Amniotic stem cell (primary cell): ENCODE results near the gene LRP2.
A peak's percentile ranks its signal among the peaks of the same experiment; 100 is the strongest.

Experiments
- DNase-seq: peaks from one replicate; lab custom pipeline; 2025; lab: John Stamatoyannopoulos, UW

The LRP2 gene

DNA sequence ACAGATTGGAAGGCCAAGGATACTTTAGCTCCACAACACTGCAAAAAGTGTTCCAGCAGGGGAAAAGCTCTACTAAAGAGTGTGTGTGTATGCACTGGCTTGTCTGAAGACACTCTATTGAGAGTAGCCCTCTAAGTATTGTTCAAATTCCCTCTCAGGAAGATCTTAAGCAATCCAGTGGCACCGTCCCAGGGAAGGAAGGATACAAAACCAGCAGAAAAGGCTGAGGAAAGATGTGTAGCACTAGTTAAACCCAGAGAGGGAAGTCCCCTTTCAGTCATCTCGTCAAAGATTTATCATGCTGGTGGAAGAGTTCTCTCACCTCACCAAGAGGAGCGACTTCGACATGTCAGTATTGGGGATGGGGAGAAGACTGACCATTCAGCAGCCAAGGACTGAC, 242.5 kb downstream of the LRP2 start:
- DNase-seq: no peak

DNA sequence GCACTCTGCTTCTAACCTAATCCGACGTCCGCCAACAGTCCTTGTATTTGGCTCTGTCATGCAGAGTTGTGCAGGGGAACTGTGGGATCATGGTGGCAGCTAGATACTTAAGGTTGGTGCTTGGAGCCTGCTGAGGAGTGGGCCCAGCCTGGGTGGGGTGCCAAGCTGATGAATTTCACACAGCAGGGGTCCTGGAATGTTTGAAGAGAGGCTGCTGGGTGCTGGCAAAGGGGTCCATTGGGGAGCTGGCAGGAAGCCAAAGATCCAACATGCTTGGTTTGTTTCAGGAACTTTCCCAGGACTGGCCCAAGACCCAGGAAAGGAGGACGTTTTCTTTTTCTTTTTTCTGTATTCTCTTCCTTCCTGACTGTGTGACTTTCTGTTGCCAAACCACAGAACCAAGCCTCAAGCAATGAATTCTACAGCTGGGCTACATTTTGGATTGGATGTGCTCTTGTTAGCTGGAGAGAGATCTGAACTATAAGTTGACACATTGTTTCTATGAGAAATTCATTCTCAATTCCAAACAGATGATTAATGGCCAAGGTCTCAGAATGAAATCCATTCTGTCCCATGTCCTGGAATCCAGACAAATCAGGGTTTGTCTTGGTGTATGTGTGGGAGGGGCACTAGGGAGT, 243.1 kb downstream of the LRP2 start:
- DNase-seq: no peak

DNA sequence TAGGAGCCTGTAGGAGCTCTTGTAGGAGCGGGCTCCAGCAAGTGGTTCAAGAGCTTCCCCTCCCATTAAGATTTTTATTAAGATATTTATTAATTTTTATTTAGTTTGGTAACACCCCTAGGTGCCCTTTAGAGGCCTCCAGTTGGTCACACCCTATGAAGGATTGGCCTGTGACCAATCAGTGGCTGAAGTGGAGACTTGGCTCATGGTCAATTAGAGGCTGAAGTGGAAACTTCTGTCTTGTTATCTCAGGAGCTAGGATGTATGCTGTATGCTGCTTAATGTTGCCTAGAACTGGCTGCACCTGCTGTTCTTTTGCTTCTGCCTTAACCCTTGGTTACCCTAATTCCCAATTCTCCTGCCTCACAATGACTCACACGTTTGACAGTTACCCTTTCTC, 244.3 kb downstream of the LRP2 start:
- no peak for DNase-seq

DNA sequence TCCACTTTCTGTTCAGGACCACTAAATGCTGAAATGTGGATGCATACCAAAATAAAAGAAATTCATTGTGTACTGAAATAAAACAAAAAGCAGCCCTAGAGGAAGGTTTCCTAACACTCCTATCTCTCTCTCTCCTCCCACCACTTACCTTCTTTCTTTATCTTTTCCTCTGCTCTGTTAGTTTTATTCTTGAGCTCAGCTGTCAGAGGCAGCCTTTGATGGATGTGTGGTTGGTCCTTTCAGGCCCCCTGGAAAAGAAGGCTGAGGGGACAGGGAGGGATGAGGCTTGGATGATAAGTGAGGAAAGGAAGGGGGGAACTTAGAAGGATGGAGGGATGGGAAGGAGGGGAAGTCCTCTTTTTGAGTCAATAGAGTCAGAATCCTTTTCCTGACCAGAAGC, 245.3 kb downstream of the LRP2 start:
- no peak for DNase-seq

DNA sequence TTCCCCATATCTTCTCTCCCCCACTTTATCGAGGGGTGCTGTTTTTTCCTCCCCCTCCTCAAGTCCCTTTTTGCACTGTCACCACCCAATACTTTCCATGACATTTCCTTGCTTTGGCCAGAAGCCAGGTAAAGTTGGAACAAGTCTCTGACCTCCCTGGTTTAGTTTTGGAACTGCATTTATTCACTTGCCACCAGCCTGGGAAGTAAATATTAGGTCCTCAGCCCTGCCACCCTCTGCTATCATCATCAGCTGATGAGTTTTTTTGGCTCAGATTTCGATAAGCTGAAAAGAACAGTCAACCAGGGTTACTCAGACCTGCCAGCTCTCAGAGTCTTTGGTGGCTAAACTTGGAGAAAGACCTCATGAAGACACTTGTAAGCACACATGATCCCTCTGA, 246.0 kb downstream of the LRP2 start:
- no peak for DNase-seq

DNA sequence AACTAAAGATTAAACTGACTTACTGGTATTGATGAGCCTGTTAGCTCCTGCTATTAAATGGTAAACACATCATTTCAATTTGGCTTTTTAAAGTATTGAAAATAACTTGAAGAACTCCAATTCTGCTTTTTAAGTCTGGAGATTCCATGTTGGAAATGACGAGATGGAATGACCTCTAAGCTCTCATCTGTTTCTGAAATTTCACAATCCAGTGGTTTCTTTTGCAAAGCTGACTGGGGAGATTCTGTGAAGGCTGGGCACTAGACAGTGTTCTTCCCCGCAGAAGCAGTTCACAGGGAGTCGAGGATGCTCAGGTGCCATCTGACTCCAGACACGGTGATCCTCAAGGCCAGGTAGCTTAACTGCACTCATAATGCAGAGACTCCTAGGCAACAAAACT, 248.3 kb downstream of the LRP2 start:
- no peak for DNase-seq

DNA sequence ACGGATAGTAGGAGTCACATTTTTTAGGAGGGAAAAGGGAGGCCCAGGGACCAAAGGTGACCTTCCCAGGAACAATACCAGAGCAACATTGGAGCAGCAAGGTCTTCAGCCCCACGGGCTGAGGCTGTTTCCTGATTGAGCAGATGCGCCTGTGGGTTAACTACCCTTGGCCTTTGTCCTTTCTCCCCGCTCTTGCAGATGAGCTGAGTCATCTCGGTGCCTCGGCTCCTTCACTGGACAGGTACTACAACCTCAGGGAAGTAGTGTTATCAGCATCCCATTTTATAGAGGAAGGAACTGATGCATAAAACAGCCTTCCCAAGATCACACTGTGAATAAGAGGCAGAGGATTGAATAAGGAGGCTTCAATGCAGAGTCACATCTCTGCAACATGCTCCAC, 249.5 kb downstream of the LRP2 start:
- no peak for DNase-seq

DNA sequence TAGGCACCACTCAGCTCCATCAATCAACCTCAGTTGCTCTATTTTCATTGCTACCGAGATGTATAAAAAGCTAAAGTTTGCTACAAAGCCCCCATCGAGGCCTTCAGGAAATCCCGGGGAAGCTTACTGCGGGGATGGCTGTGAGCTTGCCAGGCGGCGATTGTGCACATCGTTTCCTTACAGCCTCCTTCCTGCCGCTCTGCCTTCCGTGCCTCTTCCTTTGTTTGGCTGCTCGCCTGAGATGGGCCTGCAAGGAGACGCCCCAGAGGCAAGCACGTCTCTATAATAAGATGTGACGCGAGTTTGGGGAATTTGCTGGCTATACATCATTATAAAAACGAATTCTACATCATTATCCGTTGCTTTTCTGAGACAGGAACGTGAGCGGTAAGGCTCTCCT, 251.4 kb downstream of the LRP2 start:
- no peak for DNase-seq

DNA sequence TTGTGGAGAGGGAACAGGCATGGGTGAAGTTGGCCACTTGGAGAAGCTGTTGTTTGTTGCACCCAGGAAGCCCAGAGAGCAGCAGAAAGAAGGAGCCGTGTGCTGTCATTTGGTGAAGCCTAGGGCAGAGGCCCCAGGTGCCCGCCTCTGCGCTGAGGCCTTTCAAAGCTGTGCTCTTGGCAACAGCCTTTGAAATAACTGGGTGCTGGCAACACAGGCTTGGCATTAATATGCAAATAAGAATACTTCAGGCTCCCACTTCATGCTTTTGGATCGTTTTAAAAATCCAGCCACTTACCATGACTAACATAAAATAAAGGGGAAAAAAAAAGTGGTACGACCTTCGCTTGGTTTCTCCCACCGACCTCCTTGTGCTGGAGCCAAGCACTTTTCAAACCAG, 251.9 kb downstream of the LRP2 start:
- no peak for DNase-seq

DNA sequence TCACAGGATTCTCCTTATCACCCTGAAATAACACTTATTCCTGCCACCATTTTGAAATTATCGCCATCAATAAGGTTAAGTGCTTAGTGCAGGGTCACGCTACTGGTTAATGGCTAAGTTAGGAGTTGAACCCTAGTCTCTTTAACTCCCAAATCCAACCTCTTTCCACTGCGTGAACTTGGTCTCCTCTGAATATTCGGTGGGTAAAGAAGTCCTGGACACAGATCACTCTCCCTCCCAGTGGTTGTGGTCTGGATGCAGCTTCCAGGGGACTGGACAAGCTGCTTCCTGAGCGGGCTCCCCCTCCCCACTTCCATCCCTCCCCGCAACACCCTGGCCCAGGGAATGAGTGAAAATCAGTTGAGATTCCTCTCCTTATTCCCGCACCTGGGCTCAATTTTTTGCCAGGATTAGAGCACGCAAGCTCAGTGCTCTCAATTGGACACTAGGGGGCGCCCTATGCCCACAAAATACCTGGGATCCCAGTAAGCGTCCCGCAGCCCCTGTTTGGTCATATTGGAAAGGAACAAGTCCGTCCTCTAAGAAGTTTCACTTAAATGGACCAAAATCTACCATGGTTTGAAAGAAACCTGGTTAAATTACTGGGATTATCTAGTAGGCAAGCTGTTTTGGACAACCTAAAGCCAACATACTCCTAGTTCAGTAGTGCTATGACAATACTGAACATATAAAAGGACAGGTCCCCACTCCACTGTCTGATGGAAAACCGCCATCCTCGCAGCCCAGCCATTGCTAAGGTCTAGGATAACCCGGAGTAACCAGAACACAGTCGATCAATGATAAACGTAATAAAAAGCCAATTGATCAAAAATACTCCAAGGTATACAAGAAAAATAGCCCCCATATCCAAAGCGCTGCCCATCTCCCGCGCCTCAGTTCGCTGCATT, 252.6 kb downstream of the LRP2 start:
- DNase-seq: peak; percentile 52

DNA sequence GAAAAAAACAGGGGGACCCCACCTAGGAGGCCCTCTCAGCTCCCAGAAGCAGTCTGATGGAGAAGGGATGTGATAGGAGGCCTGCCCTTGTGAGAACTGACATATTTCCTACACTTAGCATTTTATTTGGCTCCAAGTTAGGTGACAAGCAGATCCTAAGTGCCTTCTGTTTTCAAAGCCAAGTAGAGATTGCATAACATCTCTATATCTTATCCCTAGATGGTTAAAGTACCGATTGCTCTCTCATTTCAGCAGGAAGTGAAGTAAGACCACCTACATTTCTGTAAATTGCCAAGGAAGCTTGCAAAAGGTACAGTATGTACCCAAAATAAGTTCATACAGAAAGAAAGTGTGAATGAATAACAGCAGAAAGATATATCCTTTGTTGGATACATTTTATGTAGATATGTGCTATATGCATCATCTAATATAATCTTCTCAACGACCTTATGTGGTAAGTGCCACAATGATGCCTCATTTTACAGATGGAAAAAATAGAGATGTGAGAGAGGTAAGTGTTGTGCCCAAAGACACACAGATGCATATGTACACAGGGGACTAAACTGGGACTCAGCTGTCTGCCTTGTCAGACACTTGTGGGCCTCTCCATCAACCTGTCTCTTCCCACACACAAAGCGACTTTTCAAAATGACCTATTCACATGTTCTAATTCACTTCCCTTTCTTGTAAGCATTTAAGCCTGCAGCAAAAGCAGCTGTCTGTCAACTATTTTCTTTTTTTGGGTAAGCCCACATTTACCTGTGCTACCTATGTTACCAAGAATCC, 254.0 kb downstream of the LRP2 start:
- no peak for DNase-seq

DNA sequence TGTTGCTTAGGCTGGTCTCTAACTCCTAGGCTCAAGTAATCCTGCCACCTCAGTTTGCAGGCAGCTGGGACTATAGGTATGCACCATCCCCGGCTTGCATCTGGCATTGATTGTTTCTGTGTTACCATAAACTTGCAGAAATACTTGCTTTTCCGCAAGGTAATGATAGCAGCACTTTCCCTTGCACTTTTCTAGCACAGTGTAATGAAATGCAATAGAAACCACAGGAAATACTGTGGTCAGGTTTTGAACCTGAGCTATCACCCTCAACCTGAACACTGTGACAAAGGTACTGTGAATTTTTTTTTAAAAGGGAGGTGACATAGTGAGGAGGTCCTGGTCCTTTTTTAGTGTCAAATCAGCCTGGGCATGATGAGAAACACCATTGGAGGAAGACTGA, 254.7 kb downstream of the LRP2 start:
- DNase-seq: no peak

DNA sequence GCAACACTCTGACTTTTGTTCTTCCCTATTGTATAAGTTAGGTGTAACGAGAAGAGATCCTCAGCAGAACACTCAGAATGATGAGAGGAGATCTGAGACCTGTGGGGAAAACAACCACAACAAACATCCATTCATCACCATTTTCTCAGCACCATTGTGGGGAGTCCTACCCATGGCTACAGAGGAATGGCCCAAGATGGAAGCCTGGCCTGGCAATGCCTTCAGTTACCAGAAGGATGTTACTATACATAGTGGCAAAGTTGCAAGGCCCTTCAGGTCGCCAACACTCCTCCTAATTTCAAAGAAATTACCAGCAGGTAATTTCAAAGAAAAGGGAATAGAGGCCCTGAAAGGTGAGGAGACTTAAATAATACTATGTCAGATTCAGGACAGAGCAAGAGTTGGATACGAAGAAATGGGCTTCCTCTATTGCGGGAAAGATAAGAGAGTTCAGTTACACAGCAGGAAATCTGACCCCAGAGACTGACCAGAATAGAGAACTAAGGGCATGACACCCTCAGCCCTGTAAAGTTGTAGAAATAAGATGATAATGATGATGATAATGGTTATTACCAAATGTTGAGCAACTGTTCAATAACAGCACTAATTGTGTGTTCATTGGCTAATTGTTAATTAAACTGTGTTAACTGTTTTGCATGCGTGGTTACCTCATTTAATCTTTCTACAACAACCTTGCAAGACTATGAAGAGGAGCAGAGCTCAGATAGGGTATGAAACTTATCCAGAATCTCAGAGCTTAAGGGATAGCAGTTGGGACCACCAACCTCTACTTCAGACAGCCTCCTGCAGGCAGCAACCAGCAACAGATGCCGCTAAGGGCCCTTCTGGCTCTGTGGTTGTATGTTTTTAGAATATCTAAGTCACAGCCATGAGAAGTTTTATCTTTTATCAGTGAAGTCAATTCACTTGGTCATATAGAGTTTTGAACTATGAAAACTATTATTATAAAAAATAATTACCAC, 255.5 kb downstream of the LRP2 start:
- DNase-seq: no peak

DNA sequence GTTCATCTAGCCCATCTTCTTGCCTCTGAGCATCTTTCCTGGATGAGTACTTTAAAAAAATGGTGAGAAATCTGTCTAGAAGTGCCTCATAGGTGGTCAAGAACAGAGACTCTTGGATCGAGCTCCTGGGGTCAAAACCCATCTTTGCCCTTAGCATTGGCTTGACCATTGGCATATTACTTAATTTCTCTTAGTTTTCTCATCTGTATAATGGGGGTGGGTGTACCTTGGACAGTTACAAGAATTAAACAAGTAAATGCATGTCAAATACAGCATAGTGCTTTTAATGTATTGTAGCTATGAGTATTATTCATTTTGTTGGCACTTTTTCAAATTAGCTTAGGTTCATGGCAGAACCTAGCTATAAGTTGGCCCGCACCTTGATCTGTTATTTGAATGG, 256.2 kb downstream of the LRP2 start:
- DNase-seq: no peak

DNA sequence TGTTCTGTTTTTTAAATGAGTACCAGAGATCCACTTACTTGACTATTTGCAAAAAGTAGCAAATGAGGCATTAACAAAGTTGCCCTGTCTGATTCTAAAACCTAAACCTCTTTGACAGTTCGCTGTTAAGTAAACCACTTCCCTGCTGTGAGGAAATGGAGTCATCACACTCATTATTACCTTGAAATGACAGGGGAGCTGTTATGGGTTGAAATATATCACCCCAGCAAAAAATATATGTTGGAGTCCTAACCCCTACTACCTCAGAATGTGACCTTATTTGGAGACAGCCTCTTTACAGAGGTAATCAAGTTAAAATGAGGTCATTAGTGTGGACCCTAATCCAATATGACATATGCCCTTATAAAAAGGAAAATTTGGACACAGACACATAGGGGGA, 256.9 kb downstream of the LRP2 start:
- DNase-seq: no peak

DNA sequence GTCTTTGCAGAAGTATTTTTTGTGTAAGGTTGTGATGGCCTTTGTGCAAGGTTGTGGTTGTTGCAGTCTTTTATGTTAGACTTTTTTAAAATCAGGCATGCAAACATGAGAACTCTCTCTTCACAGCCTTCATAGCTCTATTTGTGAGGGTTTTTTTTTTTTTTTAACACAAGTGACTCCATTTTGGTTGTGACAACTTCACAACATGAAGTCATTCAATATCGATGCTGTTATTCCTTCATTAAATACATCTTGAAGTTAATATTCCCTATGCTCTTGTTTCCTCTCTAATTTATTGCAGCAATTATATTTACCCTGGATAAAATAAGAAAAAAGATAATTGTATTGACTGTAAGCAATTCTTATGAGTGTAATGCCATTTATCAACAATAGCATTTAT, 257.5 kb downstream of the LRP2 start:
- no peak for DNase-seq

DNA sequence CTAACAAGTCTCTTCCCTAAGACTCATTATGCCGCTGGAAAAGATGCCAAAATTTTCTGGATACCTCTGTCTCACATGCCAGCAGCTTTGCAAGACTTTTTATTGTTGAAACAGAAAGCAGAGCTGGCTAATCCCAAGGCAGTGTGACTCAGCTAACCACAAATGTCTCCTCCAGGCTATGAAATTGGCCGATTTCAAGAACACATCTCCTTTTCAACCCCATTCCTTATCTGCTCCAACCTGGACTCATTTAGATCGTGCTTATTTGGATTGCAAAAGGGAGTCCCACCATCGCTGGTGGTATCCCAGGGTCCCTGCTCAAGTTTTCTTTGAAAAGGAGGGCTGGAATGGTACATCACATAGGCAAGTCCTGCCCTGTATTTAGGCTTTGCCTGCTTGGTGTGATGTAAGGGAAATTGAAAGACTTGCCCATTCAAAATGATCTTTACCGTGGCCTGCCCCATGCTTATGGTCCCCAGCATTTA, 266.7 kb downstream of the LRP2 start:
- peak; percentile 52 for DNase-seq

DNA sequence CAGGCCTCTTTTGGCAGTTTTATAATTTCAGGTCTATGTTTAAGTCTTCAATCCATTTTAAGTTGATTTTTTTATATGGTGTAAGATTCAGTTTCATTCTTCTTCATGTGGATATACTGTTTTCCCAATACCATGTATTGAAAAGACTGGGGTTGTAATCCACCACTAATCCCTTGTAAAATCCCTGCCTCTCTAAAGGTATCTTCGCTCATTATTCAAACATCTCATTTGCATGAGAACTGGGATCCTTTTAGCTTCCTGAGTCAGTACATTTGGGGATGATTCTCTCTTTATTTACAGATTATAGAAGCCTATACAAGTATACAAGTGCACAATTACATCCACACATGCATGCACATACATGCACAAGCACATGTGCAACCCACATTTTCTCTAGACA, 267.7 kb downstream of the LRP2 start:
- DNase-seq: no peak

DNA sequence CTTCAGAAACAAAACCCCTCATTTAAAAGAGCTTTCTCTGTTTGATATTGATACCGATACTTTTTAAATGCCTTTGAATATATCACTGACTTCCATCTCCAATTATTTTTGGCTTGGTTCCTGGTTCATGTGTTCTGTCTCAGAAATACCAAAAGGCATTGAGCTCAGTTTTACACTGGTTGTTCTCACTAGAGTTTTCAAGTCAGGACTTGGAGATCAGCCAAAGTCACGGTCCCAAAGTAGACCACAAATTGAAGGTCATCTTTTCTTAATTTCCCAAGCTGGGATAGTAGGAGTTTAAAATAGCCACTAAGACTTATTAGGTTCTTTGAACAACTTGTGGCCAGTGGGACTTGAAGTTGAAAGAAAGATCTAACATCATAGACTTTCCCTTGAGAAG, 268.8 kb downstream of the LRP2 start:
- DNase-seq: no peak

DNA sequence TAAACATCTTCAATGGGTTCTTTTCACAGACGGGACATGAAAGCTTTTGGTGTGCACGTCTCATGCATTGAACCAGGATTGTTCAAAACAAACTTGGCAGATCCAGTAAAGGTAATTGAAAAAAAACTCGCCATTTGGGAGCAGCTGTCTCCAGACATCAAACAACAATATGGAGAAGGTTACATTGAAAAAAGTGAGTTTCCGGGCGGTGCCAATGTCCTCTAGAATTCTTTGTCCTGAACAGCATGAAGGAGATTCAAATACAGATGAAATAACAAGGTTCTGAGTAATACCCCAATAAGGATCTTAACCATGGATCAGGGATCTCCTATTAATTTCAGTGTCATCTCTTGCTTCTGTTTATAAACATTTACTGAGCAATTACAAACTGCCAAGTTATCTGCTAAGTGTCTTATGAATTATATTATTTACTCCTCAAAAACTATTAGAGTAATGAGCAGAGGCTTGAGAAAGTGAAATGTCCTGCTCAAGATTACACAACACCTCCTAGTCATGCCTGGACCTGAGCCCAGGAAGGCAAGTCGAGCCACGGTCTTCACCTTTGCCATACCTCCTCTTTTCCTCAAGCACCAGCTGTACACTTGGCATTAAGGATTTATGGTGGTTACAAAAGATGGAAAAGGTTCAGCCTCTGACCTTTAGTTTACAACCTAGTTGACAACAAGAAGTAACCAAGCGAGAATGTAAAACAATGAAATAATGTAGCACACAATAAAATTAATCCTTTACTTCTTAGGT, 270.4 kb downstream of the LRP2 start:
- DNase-seq: no peak

DNA sequence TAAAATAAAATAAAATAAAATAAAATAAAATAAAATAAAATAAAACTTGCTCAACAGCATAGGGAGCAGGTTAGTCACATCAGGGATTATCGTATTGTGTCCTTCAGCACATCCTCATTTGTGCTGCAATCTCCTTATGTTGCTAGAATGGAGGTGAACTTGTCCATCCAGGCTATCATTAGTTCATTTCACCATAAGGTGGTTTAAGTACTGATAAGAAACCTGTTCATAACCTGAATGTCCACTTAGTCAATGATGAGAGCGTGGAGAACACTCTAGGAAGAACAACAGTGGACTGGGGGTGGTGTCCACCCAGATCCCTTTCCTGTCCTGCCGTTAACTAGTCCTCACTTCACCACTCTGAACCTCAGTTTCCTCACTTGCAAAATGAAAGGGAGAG, 271.1 kb downstream of the LRP2 start:
- DNase-seq: no peak
